ENCODE data around the gene NUTM1.

NUTM1 gene

DNA sequence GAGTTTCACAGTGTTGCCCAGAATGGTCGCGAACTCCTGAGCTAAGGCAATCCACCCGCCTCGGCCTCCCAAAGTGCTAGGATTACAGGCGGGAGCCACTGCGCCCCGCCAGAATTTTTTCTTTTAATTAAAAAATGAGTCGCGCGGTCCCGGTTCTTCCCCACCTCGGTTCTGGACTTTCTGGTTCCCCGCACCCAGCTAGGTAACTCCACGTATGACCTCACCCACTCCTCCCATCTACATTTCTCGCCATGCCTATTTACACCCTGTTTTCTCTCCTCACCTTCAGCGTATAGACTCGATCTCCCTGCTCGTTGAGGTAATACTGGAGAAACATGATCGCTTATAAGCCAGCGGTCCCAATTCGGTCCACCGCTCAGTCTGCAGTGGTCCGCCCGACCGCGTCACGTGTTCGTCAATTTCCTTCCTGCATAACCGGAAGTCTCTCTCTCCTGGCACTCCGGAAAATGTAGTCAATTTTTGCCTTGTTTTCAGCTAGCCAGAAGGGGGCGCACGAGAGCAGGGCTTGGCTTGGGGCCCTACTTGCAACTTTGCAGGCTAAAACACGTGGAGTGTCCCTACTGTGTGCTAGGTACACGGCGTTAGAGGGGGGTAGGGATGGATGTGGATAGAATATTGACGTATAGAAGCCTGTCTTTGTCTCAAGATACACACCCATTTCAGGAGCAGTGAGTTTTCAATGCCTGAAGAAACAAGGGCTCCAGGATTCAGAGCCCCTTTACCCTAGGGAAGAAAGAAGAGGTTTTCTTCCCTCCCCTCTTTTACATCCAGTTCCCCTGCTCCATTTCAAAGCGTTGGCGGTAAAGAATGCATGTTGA, at the start of gene NUTM1, which contains the start of gene NOP10:
NUTM1 (plus strand) TSS at position 579 of the 839 bp plus-strand sequence. CDS start 382 bp downstream, outside the sequence.
NOP10 (minus strand) TSS at position 400 of the 839 bp plus-strand sequence; CDS start at position 337, 63 bp downstream.
- peak; percentile 92 for DNase-seq (ENCODE audit: low read depth)

DNA sequence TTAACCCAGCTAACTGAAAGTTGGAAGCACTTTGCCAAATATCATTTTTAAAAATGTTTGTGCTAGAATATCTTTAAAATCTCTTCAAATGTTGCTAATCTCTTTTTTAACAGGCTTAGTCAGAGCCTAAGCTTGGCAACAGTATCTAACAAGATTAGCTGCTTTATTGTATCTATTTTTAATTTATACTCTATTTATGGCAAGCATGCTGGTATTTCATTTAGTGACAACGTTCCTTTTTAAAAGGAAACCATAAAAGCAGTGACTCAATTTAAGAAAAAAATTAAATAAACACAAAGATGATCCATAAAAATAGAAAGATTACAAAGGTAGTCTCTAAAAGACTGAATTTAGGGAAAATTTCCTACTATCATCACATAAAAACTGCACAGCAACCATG, 46.1 kb upstream of the NUTM1 start:
- DNase-seq (ENCODE audit: low read depth) = no peak

GRCh38 chr15:34301058-34301457, 42.1 kb upstream of the NUTM1 start:
- no peak for DNase-seq (ENCODE audit: low read depth)

DNA sequence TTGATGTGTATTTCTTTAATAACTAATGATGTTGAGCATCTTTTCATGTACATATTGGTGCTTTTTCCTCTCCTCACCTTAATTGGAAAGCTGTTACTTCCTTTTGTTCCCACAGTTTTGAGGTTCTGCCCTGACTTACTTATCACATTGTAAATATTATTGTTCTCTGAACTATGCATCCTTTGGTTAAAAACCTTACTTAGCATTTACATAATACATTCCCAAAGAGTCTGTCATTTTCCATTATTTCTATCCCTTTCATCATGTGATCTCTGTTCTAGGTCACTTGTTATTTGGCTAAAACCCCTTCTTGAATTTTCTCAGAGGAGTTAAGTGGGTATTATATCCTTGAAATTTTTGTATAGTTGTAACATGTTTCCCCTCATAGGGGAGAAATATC, 38.5 kb upstream of the NUTM1 start:
- DNase-seq (ENCODE audit: low read depth) = no peak

DNA sequence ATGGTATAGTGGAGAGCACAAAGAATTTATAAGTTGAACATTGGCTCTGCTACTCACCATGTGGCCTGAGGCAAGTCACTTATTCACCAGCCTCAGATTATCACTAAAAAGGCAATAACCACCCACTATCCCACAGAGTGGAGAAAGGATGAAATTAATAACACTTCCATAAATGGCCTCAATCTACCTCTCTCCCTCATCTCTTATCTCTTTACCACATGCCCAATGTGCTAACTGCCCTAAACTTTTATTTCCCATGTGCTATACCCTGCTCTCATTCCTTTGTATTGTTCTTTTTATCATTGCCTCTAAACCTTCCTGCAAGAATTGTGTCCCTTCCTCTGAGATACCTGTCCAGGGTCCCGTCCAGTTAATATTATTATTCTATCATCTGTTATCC, 31.6 kb upstream of the NUTM1 start:
- no peak for DNase-seq (ENCODE audit: low read depth)

DNA sequence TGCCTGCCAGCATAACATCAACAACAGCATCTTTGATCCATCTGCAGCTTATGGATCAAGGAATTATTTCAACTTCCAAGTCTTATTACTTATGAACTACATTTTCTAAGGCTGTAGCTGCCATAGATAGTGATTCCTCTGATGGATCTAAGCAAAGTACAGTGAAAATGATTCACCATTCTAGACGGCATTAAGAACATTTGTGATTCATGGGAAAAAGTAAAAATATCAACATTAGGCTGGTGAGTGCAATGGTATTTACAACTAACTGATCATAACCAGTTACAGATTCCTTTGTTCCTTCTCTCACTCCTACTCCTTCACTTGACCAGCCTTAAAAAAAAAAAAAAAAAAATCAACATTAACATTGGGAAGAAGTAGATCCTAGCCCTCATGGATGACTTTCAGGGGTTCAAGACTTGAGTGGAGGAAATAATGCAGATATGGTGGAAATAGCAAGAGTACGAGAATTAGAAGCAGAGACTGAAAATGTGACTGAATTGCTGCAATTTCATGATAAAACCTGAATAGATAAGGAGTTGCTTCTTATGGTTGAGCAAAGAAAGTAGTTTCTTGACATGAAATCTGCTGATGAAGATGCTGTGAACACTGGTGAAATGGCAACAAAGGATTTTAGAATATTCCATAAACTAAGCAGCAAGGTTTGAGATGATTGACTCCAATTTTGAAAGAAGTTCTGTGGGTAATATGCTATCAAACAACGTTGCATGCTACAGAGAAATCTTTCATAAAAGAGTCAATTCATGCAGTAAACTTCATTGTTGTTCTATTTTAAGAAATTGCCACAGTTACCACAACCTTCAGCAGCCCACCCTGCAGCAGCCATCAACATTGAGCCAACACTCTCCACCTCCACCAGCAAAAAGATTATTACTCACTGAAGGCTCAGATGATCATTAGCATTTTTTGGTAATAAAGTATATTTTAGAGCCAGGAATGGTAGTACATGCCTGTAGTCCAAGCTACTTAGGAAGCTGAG, 28.3 kb upstream of the NUTM1 start:
- DNase-seq (ENCODE audit: low read depth) = no peak

- DNase-seq (ENCODE audit: low read depth) = no peak
These were observed 24.6 kb upstream of the NUTM1 start for GRCh38 chr15:34318277-34319079.

- DNase-seq (ENCODE audit: low read depth) = no peak
These were observed 19.9 kb upstream of the NUTM1 start for GRCh38 chr15:34323217-34323616.

GRCh38 chr15:34324933-34325332, 18.2 kb upstream of the NUTM1 start:
- DNase-seq (ENCODE audit: low read depth) = no peak

DNA sequence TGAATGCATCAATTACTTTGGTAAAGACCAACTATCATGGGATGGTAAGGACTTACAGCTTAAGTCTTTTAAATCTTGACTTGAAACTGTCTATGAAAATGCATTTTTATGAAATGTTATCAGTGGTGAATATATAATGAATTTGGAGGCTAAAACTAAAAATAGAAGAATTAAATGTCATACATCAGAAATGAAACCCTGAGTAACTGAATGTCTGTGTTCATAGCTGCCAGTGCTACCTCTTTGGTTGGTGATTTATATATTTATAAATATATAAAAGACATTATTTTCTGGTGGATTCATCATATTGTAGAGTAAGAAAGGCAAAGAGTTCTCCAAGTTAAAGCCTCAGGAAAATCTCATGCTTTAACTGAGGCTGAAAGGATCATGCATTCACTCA, 17.7 kb upstream of the NUTM1 start:
- DNase-seq (ENCODE audit: low read depth) = no peak

DNA sequence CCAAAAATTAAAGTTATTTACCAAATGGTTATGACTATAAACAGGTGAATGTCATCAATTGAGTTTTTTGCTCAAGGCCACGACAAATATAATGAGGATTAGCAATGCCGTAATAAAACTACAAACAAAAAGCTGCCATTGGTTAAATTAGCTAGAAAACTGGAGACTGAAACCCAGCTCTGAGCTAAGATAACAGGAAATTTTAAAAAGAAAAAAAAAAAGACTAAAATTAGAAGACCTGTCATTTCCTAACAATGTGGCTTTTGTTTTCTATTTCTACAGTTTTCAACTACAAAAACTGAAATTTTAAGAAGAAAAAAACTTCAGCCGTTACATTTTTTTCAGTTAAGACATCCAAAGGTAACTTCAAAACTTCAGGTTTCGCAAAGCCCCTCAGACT, 15.2 kb upstream of the NUTM1 start:
- no peak for DNase-seq (ENCODE audit: low read depth)

DNA sequence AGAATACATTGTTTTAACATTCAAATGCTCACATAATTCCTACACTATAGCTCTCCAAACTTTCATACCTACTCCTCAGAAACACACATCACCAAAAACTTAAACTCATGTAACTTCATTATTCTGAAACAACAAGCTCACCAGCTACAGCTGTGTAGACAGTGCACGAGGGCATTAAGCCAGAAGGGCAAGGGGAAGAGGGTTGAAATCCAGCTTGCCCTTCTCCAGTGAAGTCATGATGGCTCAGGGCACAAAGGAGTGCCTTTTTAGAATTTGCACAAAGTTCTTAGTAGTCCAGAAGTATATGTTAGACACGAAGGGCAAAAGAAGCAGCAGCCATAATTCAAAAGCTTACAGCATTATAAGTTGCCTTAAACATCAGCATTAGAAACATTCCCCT, 14.1 kb upstream of the NUTM1 start:
- DNase-seq (ENCODE audit: low read depth) = no peak

DNA sequence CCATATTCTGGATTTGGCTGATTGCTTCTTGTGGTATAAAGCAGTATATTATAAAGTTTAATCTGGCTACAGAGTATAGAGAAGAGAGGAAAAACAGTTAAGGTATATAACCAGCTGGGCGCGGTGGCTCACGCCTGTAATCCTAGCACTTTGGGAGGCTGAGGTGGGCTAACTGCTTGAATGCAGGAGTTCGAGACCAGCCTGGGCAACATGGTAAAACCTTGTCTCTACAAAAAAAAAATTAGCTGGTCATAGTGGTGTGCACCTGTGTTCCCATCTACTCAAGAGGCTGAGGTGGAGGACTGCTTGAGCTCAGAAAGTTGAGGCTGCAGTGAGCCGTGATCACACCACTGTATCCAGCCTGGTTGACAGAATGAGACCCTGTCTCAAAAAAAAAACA, 12.8 kb upstream of the NUTM1 start:
- no peak for DNase-seq (ENCODE audit: low read depth)

DNA sequence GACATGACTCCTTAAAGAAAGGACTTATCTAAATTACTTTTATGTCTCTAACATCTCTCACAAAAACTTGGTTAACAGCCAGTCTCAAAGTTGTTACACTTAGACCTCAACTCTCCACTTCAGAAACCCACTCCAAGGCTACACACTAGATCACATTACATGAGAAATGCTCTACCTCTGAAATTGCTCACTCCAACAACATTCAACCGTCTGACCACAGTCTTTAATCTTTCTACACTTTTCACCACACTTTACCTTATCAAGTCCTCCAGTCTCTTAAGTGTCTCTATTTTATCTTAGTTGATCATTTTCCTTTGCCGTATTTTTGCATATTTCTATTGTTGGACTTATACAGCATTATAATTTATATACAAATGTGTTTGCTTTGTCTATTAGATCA, 11.3 kb upstream of the NUTM1 start:
- no peak for DNase-seq (ENCODE audit: low read depth)

DNA sequence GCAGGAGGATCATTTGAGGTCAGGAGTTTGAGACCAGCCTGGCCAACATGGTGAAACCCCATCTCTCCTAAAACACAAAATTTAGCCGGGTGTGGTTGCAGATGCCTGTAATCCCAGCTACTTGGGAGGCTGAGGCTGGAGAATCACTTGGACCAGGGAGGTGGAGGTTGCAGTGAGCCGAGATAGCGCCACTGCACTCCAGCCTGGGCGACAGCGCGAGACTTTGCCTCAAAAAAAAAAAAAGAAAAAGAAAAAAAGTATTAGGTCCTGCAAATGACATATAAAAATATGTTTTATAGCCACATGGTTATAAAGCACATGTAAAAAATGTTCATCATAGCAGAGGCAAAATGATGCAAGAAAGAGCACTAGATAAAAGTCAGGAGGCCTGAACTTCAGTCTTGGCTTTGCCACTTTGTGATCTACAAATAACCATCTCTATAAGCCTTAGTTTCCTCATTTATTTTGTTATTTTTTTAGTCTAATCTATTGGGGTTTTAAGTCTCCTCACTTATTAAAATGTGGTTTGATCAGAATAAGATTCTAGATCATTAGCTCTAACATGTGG, 10.5 kb upstream of the NUTM1 start:
- DNase-seq (ENCODE audit: low read depth) = no peak

- DNase-seq (ENCODE audit: low read depth) = no peak
These were observed 8.4 kb upstream of the NUTM1 start for GRCh38 chr15:34334672-34335071.

- no peak for DNase-seq (ENCODE audit: low read depth)
These were observed 7.7 kb upstream of the NUTM1 start for GRCh38 chr15:34335176-34336032.

GRCh38 chr15:34336231-34336990, 6.7 kb upstream of the NUTM1 start:
- no peak for DNase-seq (ENCODE audit: low read depth)

GRCh38 chr15:34336991-34337556, 6.0 kb upstream of the NUTM1 start:
- no peak for DNase-seq (ENCODE audit: low read depth)

All from stimulated activated CD8-positive, alpha-beta memory T cell treated with anti-CD3 and anti-CD28 coated beads, Interleukin-12 subunit alpha, Interleukin-12 subunit beta, amount 100 ng/mL, for 1 hour (primary cell).